Stimulated activated CD4-positive, alpha-beta T cell treated with anti-CD3 and anti-CD28 coated beads, TNF-alpha, amount 100 ng/mL, for 48 hours (primary cell): ENCODE measurements around the gene GAB1.
A peak's percentile ranks its signal among the peaks of the same experiment; 100 is the strongest.

Experiments used
- DNase-seq, 3 donors: peaks; one replicate each; pipeline ENCODE4 v3.0.0-alpha.2; 2020; ENCODE audit warnings: low read depth in 3 of 3

GAB1 gene

DNA sequence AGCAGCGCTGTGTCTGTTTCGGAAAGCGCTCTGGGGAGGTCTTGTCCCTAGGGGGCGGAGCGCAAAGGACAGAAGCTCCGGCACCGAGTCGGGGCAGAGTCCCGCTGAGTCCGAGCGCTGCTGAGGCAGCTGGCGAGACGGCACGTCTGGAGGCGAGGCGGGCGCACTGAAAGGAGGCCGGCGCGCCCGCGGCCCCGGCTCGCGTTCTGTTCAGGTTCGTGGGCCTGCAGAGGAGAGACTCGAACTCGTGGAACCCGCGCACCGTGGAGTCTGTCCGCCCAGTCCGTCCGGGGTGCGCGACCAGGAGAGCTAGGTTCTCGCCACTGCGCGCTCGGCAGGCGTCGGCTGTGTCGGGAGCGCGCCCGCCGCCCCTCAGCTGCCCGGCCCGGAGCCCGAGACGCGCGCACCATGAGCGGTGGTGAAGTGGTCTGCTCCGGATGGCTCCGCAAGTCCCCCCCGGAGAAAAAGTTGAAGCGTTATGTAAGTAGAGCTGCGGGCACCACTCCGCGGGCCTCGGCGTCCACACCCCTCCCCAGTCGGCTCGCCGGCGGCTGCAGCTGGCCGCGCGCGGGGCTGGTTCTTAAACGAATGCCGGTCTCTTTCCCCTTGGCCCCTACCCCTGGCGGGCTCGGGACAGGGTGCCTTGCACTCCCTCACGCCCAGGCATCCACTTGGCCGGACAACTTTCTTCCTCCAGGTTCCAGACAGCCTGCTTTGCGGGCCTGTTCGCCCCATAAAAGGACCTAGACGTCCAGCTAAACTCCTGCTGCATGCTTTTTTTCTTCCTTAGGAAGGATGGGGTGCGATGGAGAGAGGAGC, at the start of gene GAB1:
Gene GAB1 (plus strand): TSS at position 96 of the 819 bp plus-strand sequence. CDS start 313 bp downstream, at position 409.
- peak in 1 of 3 donors; percentile 16 for DNase-seq

DNA sequence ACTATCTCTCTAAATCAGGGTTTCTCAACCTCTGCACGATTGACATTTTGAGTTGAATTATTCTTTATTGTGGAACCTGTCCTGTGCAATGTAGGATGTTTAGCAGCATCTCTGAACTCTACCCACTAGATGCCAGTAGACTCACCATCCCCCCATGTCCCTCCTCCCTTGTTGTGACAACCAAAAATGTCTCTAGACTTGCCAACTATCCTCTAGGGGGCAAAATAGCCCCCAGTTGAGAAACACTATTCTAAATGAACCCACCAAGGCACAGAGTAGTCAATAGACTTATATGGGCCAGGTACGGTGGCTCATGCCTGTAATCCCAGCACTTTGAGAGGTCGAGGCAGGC, 49.1 kb upstream of the GAB1 start:
- no peak for DNase-seq

DNA sequence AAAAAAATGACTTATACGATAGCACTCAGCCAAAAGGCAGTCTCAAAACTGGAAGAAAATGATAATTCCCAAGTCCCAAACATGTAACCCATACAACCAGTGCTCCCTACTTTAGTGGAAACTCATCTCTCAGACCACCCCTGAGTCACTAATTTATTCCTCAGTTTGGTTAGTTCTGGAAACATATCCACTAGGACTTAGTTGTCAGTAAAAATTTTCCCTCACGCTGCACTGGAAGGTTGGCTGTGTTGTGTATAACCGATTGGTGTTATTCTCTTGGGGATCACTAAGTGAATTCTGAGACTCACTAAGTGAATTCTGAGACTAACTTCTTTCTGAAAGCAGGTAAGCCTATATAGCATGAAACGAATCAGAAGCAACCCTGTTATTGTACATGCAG, 48.5 kb upstream of the GAB1 start:
- DNase-seq: no peak

DNA sequence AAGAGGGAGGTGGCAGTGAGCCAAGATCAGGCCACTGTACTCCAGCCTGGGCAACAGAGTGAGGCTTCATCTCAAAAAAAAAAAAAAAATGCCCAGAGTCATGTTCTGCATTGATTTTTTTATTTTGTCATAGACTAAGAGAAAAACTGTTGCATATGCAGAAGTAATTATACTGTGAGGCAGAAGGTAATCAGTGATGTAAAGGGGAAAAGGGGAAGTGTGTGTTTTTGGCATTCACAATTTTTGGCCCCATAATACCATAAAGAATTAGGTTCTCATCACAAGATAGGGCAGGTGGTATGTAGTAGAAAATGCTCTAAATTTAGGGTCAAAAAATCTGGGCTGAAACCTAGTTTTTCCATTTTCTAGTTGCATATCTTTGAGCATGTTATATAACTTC, 47.3 kb upstream of the GAB1 start:
- DNase-seq: no peak

DNA sequence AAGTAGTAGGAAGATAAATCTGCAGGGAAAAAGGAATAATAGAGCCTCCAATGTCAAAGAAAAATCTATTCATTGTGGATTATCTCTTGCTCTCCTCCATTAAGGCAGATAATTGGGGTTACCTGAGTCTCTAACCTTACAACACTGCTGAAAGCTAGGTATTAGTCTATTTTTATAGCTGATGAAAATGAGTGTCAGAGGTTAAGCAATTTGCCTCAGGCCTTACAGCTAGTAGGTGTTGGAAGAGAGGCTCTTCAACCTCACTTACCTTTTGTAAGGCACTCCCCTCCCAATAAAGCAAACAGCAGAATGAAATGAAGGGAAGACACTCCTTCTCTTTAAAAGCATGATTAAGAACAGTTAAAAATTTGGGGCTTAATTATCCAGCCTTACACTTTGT, 45.4 kb upstream of the GAB1 start:
- DNase-seq: no peak

DNA sequence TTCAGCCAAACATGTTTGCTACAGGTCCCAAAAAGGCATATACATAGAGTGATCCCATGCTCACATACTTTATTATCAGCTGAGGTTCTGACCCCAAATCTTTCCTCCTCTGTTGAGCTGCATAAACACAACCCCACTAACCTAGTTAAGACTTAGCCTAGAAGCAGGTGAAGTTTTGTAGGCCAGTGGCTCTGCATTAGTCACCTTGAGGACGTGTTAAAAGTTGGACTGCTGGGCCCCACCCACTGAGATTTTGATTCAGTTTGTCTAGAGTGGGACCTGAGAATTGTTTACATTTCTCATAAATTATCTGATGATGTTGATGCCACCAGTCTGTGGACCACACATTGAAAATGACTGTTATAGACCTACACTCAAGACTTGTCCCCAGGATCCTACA, 43.8 kb upstream of the GAB1 start:
- no peak for DNase-seq

DNA sequence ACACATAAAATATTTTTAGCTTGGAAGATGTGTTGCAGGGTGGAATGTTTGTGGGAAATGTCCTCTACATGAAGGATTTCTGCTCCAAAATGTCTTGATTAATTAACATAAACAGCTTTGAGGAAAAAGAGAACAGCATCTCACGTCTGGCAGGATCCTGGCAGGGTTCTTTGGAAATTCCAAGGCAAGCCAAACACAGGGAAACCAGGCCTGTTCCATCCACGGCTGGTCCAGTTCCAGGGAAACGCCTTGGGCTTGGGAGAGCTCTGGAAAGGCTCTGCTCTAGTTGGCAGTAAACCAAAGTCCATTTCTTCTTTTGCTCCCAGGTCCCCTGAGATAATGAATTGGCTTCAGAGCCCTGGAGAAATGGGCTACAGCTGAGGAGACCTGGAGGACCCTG, 42.4 kb upstream of the GAB1 start:
- DNase-seq: no peak

DNA sequence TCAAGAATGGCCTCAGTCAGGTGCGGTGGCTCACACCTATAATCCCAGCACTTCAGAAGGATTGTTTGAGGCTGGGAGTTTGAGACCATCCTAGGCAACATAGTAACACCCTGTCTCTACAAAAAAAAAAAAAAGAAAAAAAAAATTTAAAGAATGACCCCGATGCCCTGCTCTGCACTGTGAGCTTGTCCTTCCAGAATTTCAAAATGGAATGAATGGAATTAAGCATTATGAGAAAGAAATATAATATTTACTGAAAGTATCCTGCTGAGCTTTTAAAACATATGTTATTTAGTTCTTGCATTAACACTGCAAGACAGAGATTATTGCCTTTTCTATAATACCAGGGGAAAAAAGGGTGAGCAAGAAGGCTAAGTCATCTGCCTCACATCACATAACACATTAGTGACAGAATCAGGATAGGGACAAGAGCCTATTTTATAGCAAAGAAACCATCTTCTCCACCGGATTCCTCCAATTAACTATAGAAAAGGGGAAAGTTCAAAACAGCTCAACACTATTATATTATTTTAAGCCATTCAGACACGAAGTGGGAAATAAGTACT, 41.9 kb upstream of the GAB1 start:
- no peak for DNase-seq

DNA sequence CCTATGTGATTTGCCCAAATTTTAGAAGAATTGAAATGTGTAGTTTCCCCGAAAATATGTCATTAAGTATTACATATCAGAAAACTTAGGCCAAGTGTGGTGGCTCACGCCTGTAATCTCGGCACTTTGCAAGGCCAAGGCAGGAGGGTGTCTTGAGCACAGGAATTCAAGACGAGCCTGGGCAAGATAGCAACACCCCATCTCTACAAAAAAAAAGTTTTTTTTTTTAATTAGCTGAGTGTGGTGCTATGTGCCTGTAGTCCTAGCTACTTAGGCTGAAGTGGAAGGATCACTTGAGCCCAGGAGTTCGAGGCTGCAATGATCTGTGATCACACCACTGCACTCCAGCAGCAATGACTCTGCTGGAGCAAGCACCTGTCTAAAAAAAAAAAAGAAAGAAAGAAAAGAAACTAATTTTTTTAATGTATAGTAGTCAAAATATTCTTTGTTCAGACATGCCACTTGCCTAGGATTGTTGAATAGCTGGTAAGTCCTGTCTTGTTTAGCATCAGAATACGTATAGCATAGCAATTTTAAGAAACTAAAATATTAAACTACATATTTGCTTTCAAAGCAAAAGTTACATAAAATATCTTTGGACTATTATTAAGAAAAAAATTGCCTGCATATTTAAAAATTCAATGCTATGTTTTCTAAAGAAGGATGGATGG, 40.1 kb upstream of the GAB1 start:
- DNase-seq: no peak

DNA sequence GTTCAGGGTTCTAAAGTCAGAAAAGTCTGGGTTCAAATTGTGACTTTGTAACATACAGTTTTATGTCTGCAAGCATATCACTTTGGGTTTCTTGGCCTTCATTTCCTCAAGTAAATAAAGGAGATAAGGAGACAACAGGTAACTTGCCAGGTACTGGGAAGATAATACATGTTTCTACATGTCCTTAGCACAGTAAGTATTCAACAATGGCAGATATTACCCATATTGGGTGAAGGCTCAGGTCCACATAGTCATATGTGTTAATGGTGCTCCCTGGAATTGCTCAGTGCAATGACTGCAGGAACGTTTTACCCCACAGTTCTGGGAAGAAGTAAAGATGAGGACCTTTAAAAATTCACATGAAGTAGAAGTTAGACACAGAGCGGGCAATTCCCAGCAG, 35.8 kb upstream of the GAB1 start:
- DNase-seq: no peak

DNA sequence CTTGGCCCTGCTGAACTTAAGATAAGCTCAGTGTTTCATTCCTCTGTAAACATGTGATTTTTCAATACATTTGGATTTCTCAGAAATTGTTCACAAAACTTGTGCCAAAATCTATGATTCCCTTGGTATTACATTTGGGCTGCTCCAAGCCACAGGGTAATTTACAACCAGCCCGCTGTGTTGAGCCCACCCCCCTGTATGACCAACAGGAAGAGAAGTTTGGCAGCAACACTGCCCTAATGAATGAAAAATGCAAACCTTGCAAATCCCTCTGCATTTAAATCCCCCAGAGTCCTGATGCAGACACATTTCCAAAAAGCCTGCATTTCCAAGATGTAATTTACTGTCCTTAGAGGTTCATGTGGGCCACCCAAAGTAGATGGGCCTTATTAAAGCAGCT, 34.1 kb upstream of the GAB1 start:
- no peak for DNase-seq

DNA sequence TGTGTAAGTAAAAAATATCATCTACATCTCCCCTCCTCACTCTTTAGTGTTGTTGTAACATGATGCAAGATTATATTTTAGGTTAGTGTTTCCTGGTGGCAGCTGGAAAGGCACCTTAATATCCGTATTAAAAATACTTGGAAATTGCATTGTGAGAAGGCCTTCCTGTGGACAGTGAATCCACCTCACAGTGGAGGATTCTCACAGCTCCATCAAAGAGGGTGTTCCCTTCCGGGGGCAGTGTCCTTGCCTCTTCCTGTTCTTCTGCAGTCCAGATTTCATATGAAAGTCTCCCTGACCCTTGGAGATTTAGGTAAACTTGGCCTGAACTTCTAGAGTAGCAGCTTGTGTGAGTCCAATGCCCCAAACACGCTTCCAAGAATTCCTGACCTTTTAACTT, 29.9 kb upstream of the GAB1 start:
- DNase-seq: no peak

DNA sequence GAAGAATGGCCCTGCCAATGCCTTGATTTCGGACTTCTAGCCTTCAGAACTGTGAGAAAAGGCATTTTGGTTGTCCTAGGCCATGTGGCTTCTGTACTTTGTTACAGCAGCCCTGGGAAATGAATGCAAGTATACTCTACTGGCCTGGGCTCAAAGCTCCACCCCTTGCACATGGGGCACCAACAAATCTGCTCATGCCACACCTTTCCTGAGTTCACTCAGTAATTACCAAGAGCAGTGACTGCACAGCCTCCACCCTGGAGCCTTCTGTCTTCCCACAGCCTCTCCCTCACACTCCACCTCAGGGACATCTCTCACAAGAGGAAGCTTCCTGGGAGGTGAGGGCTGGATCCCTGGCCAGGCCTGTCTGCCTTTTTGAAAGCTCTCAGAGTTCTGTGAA, 29.1 kb upstream of the GAB1 start:
- DNase-seq: no peak

DNA sequence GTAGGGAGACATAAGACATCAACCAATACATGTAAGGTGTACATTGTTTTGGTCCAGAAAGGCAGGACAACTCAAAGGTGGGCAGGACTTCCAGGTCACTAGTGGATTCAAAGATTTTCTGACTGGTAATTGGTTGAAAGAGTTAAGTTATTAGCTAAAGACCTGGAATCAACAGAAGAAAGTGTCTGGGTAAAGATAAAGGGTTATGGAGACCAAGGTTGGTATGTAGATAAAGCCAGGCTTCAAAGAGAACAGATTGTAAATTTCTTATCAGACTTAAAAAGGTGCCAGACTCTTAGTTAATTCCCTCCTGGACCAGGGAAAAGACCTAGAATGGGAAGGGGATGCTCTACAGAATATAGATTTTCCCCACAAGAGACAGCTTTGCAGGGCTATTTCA, 28.3 kb upstream of the GAB1 start:
- no peak for DNase-seq

DNA sequence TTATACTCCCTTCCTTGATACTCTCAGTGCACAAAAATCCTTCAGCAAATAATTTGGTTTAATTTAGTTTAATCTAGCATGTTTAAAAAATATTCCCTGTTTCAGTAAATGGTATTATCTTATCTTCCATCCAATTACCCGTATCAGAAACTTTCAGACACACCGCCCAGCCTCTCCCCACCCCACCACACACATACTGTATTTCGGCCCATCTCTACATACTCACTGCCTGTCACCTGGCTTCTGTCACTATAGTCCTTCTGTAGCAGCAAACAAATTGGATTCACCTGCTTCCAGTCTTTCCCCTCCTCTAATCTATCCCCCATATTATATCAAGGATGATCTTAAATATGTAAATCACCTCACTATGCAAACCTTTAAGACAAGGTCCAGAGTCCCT, 24.8 kb upstream of the GAB1 start:
- DNase-seq: no peak

DNA sequence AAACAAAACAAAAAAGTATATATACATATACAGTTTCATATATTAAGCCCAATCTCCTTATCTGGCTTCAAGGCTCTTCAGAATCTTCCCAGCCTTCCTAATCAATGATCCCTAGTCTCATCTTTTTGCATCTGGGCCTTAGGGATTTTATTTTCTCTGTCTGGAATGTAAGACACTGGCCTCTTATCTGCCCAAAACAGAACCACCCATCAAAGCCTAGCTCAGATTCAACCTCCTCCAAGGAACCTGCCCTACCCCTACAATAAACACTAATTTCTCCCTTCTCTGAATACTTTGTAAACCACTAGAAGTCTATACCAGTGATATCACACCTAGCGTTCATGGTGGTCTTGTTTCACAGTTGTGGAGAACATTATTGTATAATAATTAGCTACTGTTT, 23.2 kb upstream of the GAB1 start:
- DNase-seq: no peak

DNA sequence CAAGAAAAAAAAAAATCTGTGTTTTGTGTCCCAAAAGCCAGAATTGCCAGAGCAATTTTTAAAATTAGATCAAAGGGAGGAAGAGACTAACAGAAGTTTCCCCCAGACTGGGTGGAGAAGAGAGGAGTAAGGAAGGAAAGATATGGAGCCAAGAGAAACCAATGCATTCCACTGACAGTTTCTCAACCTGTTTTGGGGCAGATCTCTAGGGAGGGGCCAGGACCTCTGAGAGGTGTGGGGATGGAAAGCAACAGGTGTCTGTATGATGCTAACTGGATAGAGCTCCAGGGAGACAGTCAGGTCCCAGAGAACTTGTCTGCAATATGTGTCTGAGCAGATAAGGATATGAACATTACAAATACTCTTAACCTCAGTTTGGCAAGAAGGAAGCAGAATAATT, 22.7 kb upstream of the GAB1 start:
- DNase-seq: no peak

DNA sequence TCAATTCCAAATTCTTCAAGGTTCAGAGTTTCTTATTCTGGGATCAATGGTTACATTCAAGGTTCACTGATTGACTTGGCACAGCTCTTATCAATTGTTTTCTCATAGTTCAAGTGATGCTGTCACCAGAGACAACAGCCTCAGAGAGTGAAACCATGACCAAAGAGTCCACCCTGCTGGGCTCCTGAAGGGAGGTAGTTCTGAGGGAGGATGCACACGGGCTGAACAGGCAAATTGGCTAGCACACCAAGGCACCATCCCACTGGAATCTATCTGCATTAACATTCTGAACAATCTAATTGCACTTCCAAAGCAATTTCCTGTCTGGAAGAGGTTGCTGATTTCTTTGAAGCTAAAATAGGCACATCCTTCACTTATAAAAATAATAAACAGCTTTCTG, 16.6 kb upstream of the GAB1 start:
- no peak for DNase-seq

DNA sequence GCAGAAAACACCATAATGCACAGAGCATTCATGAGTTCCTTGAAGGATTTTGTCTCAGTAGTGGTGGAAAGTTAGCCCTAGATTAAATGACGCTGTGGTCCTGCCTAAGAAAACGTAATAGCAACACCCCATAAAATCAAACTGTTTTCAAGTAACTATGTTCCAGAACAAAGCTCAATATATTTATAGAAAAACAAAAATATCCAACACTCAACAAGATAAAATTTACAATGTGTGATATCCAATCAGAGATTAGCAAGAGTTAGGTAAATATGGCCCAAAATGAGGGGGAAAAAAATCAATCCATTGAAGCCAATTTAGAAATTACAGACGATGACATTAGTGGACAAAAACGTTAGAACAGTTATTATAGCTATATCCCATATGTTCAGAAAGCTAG, 9.9 kb upstream of the GAB1 start:
- no peak for DNase-seq

DNA sequence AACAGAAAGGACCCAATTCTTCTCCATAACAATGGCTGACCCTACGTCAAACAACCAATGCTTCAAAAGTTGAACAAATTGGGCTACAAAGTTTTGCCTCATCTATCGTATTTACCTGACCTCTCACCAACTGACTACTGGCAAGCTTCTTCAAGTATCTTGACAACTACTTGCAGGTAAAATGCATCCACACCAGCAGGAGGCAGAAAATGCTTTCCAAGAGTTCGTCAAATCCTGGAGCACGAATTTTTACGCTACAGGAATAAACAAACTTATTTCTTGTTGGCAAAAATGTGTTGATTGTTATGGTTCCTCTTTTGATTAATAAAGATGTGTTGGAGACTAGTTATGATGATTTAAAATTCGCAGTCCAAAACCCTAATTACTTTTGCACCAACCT, 6.7 kb upstream of the GAB1 start:
- DNase-seq: no peak

DNA sequence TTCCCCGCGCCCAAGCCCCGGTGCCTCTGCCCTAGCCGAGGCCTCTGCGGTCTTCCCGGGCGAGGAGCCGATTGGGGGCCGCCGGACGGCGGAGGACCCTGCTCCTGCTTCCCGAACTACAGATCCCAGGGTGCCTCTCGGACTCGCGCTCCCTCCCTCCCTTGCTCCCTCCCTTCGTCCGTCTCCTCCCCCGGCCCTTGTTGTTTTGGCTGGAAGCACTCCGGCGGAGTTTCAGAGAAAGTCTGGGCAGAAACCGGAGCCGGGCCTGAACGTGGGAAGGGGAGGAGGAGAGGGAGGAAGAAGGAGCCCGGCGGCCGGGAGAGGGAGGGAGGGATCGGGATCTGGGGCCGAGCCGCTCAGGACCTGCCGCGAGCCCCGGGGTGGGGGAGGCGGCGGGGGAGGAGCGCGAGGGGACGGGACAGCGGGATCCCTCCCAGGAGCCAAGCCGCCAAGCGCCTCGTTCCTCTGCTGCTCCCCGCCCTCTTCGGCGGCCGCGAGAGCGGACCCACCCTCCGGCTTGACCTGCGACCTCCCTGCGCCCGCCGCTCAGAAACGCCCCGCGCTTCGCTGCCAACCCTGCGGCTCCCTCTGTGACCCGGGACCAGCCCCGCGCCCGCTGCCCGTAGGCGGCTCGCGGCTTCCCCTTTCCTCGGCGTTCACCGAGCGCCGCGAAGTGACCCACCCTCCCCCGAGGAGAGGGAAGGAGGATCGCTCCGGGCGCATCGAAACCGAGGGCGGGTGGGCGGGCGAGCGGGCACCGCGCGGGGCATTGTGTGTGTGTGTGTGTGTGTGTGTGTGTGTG, 496 bp upstream of the GAB1 start:
- peak in 1 of 3 donors; percentile 11 for DNase-seq

DNA sequence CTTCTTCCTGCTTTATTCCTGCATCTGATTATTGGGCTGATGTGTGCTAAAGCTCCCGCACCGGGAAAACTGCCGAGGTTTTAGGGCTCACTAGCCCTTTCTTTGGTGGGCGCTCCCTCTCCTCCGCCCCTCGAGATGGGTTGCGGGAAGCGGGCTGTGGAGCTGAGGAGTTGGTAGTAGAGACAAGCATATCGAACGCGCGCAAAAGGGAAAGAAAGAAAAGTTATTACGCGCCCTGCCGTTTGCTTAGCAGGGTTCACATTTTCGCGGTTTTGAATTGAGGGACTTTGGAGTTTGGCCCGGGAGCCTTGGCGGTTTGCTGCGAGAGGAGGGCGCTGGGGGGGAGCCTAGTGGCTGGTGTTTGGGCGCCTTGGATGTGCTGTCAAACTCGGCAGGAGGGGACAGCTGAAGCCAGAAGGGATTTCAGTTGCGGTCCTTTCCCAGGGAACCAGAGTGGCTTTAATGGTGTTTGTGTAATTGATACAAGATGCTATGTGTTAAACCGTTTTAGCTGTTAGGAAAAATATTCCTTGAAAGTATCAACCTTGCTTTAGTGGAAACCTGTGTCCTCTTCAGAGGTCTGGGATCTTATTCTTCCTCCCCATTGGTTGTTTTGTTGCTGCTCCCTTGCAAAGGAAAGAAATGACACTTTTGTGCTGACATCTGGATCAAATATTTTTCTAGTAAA, 1.1 kb downstream of the GAB1 start:
- DNase-seq: no peak
